ENCODE data around the gene ATRNL1.

- TF ChIP-seq POLR2AphosphoS5 (IDR thresholded peaks at IDR 0.05) (no peak), CTCF (IDR thresholded peaks at IDR 0.05) (no peak), POLR2A (IDR thresholded peaks at IDR 0.05) (no peak), EP300 (IDR thresholded peaks at IDR 0.05) (no peak)
Measured at GRCh38 chr10:115826396-115826795, 733.2 kb downstream of the ATRNL1 start.
